Measurements from ENCODE around the gene ZEB1. TPM values are rescaled to one million over a fixed set of nuclear protein-coding genes. Genes with fewer than 3 reads are reported as not detected.

ZEB1 gene
- total RNA-seq, 1 experiment from 2014 or later = 1.4 TPM

DNA sequence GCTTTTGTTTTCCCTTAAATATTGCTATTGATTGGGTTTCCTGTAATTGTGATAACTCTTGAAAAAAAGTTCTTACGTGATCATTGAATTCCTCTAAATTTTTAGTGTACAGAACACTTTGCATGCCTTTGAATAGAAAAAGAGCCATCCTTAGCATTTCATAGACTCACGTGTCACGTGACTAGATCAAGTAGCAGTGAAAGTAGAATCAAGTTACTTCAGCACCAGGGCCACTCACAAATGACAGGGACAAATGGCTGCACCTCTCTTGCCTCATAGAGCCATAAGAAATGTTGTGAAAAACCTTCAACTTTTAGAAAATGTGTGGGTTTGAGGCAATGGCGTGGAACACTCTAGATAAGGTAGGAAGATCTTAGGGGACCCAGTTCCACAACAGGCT lies 203.8 kb downstream of the ZEB1 start:
- ChIA-PET CTCF (interaction anchor here (0.6 kb wide), 1 partner anchor 16 kb away, joined by 10 read pairs; no protein-coding TSS in a partner anchor), POLR2A (ENCODE audit: unreplicated experiment) (no interaction called here)

GRCh38 chr10:31524460-31524859 lies 205.4 kb downstream of the ZEB1 start:
- ChIA-PET CTCF (no interaction called here), POLR2A (ENCODE audit: unreplicated experiment) (no interaction called here)
- no peak overlapping the region for H3K4me3 ChIP-seq
- no peak overlapping the region for H3K27ac ChIP-seq
- H3K4me2 ChIP-seq = no peak overlapping the region
- no peak overlapping the region for H2AFZ ChIP-seq
- no peak for TF ChIP-seq EZH2 (IDR thresholded peaks at IDR 0.05; ENCODE audit: low read depth)
- no peaks in the 10 kb centered on the region for H3K27me3 ChIP-seq (ENCODE audit: insufficient read depth, low read depth)
- no peaks in the 10 kb centered on the region for H3K9me3 ChIP-seq (ENCODE audit: insufficient read depth, low read depth)
- H3K36me3 ChIP-seq (ENCODE audit: low read depth) = no peaks in the 10 kb centered on the region
- no peaks in the 10 kb centered on the region for H3K9me2 ChIP-seq (ENCODE audit: insufficient read depth)
- intact Hi-C loops (cut with micrococcal nuclease; ENCODE audit: unreplicated experiment) = no loop called here
- DNase-seq = no peak
- H3K79me2 ChIP-seq (ENCODE audit: low read depth) = no peaks in the 10 kb centered on the region
- no TSS peak for BruUV-seq (replicated peaks)
- H3K4me1 ChIP-seq (replicated peaks; ENCODE audit: insufficient read depth) = no peaks in the 10 kb centered on the region
- no peaks in the 10 kb centered on the region for H3F3A ChIP-seq (ENCODE audit: insufficient read depth, low read depth)
- H4K20me1 ChIP-seq (ENCODE audit: insufficient read depth) = no peaks in the 10 kb centered on the region

More for the DNA sequence above, 203.8 kb downstream of the ZEB1 start:
- H3K79me2 ChIP-seq (ENCODE audit: low read depth) = no peaks in the 10 kb centered on the region
- no peak for DNase-seq
- H3K27me3 ChIP-seq (ENCODE audit: insufficient read depth, low read depth) = no peaks in the 10 kb centered on the region
- intact Hi-C loops (cut with micrococcal nuclease; ENCODE audit: unreplicated experiment) = no loop called here
- TF ChIP-seq EZH2 (IDR thresholded peaks at IDR 0.05; ENCODE audit: low read depth) (no peak), CTCF (conservative IDR thresholded peaks at IDR 0.05) (no peak)
- no peaks in the 10 kb centered on the region for H4K20me1 ChIP-seq (ENCODE audit: insufficient read depth)
- no peaks in the 10 kb centered on the region for H3K36me3 ChIP-seq (ENCODE audit: low read depth)
- no peak overlapping the region for H3K4me2 ChIP-seq
- H3K4me3 ChIP-seq = no peak overlapping the region
- H3F3A ChIP-seq (ENCODE audit: insufficient read depth, low read depth) = no peaks in the 10 kb centered on the region
- no peak overlapping the region for H3K27ac ChIP-seq
- H3K9me3 ChIP-seq (ENCODE audit: insufficient read depth, low read depth) = no peaks in the 10 kb centered on the region
- BruUV-seq (replicated peaks) = no TSS peak
- H2AFZ ChIP-seq = no peak overlapping the region
- no peaks in the 10 kb centered on the region for H3K4me1 ChIP-seq (replicated peaks; ENCODE audit: insufficient read depth)
- H3K9me2 ChIP-seq (ENCODE audit: insufficient read depth) = no peaks in the 10 kb centered on the region

- Histone ChIP-seq H3K4me3 (no peak overlapping the region), H2AFZ (no peak overlapping the region), H3K9me2 (ENCODE audit: insufficient read depth) (no peaks in the 10 kb centered on the region), H4K20me1 (ENCODE audit: insufficient read depth) (no peaks in the 10 kb centered on the region), H3K4me1 (replicated peaks; ENCODE audit: insufficient read depth) (no peaks in the 10 kb centered on the region), H3K27ac (no peak overlapping the region), H3K4me2 (no peak overlapping the region), H3K9me3 (ENCODE audit: insufficient read depth, low read depth) (no peaks in the 10 kb centered on the region), H3K36me3 (ENCODE audit: low read depth) (no peaks in the 10 kb centered on the region), H3K27me3 (ENCODE audit: insufficient read depth, low read depth) (no peaks in the 10 kb centered on the region), H3F3A (ENCODE audit: insufficient read depth, low read depth) (no peaks in the 10 kb centered on the region), H3K79me2 (ENCODE audit: low read depth) (no peaks in the 10 kb centered on the region)
- no peak for DNase-seq
- POLR2A ChIA-PET (ENCODE audit: unreplicated experiment) = no interaction called here
- CTCF ChIA-PET = no interaction called here
- TF ChIP-seq CTCF (conservative IDR thresholded peaks at IDR 0.05) = no peak
- TF ChIP-seq EZH2 (IDR thresholded peaks at IDR 0.05; ENCODE audit: low read depth) = no peak
- no TSS peak for BruUV-seq (replicated peaks)
- intact Hi-C loops (cut with micrococcal nuclease; ENCODE audit: unreplicated experiment) = no loop called here
Observed at GRCh38 chr10:31526178-31526577, 207.2 kb downstream of the ZEB1 start.

DNA sequence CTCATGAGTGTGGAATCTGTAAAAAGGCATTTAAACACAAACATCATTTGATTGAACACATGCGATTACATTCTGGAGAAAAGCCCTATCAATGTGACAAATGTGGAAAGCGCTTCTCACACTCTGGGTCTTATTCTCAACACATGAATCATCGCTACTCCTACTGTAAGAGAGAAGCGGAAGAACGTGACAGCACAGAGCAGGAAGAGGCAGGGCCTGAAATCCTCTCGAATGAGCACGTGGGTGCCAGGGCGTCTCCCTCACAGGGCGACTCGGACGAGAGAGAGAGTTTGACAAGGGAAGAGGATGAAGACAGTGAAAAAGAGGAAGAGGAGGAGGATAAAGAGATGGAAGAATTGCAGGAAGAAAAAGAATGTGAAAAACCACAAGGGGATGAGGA lies 207.7 kb downstream of the ZEB1 start:
- CTCF ChIA-PET = no interaction called here
- TF ChIP-seq CTCF (conservative IDR thresholded peaks at IDR 0.05) (no peak), EZH2 (IDR thresholded peaks at IDR 0.05; ENCODE audit: low read depth) (no peak)
- no peaks in the 10 kb centered on the region for H3K79me2 ChIP-seq (ENCODE audit: low read depth)
- no peak overlapping the region for H2AFZ ChIP-seq
- no peak overlapping the region for H3K27ac ChIP-seq
- no peaks in the 10 kb centered on the region for H4K20me1 ChIP-seq (ENCODE audit: insufficient read depth)
- no peak overlapping the region for H3K4me2 ChIP-seq
- H3K4me1 ChIP-seq (replicated peaks; ENCODE audit: insufficient read depth) = no peaks in the 10 kb centered on the region
- POLR2A ChIA-PET (ENCODE audit: unreplicated experiment) = no interaction called here
- H3F3A ChIP-seq (ENCODE audit: insufficient read depth, low read depth) = no peaks in the 10 kb centered on the region
- H3K27me3 ChIP-seq (ENCODE audit: insufficient read depth, low read depth) = no peaks in the 10 kb centered on the region
- BruUV-seq (replicated peaks) = no TSS peak
- no peak overlapping the region for H3K4me3 ChIP-seq
- H3K9me3 ChIP-seq (ENCODE audit: insufficient read depth, low read depth) = no peaks in the 10 kb centered on the region
- no peaks in the 10 kb centered on the region for H3K36me3 ChIP-seq (ENCODE audit: low read depth)
- intact Hi-C loops (cut with micrococcal nuclease; ENCODE audit: unreplicated experiment) = no loop called here
- DNase-seq = no peak
- H3K9me2 ChIP-seq (ENCODE audit: insufficient read depth) = no peaks in the 10 kb centered on the region

All from PC-9 (cell line).